LNCaP clone FGC (cell line): ENCODE measurements around the gene SLC44A4.

Source experiments
- DNase-seq: peaks from one replicate; pipeline ENCODE4 v3.0.0-alpha.2; 2011; ENCODE audit warnings: low read depth
- H3K4me3 ChIP-seq: 2 replicates; pipeline ENCODE4 v1.5.1; 2011; ENCODE audit warnings: mild to moderate bottlenecking, low read depth, low read length, control low read depth
- TF ChIP-seq, protein P1 (sequence below): IDR thresholded peaks from 2 replicates; pipeline ENCODE4 v1.5.1; 2012; ENCODE audit warnings: mild to moderate bottlenecking; ENCODE audit not compliant: control insufficient read depth, insufficient read depth; ENCODE audit errors: extremely low read depth

The SLC44A4 gene

DNA sequence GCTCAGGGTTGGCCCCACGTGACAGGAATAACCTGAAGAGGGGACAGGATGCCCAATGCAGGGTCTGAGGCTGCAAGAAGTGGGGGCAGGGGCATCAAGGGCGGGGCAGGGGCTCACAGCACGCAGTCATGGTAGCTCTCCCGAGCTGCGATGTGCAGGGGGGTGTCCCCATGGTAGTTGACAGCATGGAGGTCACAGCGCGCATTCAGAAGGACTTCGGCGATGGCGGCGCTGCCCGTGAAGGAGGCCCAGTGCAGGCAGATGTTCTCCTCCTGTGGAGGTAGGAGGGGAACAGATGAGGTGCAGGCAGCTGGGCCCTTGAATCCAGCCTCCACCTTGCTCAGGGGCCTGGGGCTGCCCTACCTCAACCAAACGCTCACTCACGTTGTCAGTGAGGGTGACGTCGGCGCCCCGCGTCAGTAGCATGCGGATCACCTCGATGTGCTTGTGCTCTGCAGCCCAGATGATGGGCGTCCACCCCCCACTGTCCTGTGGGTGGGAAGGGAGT lies 5.8 kb upstream of the SLC44A4 start:
- TF ChIP-seq, protein P1, sequence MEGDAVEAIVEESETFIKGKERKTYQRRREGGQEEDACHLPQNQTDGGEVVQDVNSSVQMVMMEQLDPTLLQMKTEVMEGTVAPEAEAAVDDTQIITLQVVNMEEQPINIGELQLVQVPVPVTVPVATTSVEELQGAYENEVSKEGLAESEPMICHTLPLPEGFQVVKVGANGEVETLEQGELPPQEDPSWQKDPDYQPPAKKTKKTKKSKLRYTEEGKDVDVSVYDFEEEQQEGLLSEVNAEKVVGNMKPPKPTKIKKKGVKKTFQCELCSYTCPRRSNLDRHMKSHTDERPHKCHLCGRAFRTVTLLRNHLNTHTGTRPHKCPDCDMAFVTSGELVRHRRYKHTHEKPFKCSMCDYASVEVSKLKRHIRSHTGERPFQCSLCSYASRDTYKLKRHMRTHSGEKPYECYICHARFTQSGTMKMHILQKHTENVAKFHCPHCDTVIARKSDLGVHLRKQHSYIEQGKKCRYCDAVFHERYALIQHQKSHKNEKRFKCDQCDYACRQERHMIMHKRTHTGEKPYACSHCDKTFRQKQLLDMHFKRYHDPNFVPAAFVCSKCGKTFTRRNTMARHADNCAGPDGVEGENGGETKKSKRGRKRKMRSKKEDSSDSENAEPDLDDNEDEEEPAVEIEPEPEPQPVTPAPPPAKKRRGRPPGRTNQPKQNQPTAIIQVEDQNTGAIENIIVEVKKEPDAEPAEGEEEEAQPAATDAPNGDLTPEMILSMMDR = no peak
- no peak overlapping the region for H3K4me3 ChIP-seq
- no peak for DNase-seq

DNA sequence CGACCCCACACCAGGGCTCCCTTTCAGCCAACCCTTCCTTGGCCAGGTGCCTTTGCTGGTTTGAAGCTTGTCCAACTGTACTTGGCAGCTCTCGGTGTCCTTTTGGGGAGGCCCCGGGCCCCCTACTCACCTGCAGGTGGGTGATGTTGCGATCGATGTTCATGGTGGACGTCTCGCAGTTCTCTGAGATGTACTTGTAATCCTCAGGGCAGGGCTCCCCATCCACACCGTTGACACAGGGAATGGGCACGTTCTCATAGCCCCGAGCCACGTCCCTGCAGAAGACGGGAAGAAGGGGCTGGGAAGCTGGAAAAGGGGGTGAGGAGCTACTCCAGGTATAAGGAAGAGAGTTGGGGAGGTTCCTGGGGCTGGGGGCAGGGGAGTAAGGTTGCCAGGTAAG lies 4.9 kb upstream of the SLC44A4 start:
- DNase-seq = no peak
- TF ChIP-seq, protein P1 = no peak
- H3K4me3 ChIP-seq = no peak overlapping the region

DNA sequence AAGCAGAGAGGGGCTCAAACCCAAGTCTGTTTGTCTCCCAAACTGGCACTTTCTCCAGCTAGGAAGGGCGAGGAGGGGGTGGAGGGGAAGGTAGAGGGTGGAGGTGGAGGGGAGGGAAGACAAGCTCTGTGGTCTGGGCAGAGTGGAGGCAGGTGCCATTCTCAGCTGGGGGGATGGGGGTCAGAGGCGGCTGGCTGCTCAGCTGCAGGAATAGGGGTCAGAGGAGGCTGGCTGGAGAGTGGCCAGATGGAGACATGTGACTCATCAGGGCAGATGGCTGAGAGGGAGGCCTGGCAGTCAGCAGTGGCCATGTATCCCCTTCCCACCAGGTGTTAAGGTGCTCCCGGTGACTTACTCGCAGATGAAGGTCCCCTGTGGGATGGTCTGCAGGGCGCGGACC lies 3.5 kb upstream of the SLC44A4 start:
- TF ChIP-seq, protein P1 = no peak
- DNase-seq = no peak

DNA sequence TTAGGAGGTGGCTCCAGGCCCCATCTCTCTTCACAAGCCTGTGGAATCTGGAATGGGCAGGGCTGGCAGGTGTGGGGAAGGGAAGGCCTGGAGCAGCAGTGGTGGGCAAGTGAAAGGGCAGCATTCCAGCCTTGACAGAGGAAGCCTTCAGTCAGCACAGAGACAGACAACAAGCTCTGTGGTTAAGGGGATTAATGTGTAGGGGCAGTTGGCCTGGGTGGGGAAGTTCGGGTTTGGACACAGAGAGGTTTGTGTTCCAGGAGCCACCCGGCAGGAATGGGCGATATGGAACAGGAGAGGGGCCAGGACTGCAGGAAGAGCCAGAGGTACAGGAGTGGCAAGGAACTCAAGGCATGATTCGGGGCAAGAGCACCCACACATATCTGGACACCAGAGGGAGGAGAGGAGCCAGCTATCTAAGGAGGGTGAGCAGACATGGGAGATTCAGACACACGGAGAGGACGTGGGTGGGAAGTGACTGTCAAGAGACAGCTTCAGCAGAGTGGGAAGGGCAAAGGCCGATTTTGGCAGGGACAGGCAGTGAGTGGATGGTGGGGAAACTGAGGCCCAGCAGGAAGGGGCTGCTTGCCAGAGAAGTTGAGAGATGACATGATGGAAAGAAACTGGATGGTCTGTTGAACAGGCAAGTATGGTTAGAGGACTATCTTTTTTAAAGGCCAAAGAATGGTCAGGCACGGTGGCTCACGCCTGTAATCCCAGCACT lies 2.5 kb upstream of the SLC44A4 start:
- no peak overlapping the region for H3K4me3 ChIP-seq
- DNase-seq = no peak
- TF ChIP-seq, protein P1 = no peak

More for the DNA sequence above, 3.5 kb upstream of the SLC44A4 start:
- H3K4me3 ChIP-seq = no peak overlapping the region

DNA sequence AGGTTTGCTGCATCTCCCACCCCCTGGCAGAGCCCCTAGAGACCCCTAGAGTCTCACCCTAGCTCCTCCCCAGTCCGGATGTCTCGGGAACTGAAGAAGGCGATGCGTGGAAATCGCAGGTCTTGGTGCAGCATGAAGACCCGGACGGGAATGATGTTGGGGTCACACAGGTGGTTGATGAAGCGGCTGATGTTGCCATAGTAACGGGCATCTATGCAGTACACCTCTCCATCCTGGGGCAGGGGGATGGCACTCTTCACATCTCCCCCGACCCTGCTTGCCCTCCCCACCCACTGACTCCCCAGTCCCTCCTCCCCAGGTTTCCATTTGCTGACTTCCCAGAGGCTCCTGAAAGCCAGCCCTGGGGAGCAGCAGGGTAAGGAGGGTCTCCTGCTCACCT lies 1.8 kb upstream of the SLC44A4 start:
- H3K4me3 ChIP-seq = no peak overlapping the region
- TF ChIP-seq, protein P1 = no peak
- no peak for DNase-seq

DNA sequence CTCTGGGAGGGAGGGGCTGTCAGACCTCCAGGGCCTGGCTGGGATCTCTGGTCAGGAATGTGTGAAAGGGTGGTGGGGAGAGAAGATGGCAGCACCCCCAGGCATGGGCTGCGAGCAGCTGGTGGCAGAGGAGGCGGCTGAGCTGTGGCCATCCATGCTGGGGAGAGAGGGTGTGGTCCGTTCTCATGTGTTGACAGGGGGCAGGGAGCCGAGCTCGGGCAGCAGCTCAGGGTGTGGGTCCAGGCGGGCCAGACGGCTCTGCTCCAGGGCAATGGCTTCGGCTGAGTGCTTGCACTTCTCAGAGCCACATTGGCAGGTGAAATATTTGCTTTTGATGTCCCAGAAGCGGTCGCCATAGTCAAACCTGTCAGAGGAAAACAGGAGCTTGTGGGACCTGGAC lies 1.1 kb upstream of the SLC44A4 start:
- no peak overlapping the region for H3K4me3 ChIP-seq
- TF ChIP-seq, protein P1 = no peak
- no peak for DNase-seq

DNA sequence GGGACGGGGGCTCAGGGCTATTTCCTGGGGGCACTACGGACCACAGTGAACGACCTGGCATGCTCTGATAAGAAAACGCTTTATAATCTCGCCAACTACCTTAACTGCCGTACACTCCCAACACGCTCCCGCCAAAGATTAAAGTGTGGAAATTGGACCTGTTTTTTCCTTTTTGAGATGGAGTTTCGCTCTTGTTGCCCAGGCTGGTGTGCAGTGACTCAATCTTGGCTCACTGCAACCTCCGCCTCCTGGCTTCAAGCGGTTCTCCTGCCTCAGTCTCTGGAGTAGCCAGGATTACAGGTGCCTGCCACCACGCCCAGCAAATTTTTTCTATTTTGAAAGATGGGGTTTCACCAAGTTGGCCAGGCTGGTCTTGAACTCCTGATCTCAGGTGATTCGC lies 346 bp upstream of the SLC44A4 start:
- H3K4me3 ChIP-seq = peak overlapping the region; percentile 63
- DNase-seq = no peak
- TF ChIP-seq, protein P1 = no peak
